Neural progenitor cell (in vitro differentiated cells): ENCODE measurements around the gene TREML4. TPM values are rescaled to one million over a fixed set of nuclear protein-coding genes. Genes with fewer than 3 reads are reported as not detected.

ENCODE experiments used
- DNase-seq: peaks from one replicate; pipeline ENCODE4 v3.0.0-alpha.2; 2016; ENCODE audit warnings: low spot score
- H2AFZ ChIP-seq: fragments of 200-600 bp; sonication (generic); replicated peaks from 2 replicates; pipeline ENCODE4 v1.6.1; 2016; ENCODE audit warnings: antibody characterized with exemption
- H3F3A ChIP-seq: fragments of 200-600 bp; sonication (generic); 2 replicates; pipeline ENCODE4 v1.6.1; 2016; ENCODE audit warnings: antibody characterized with exemption, low read depth
- H3K27ac ChIP-seq: fragments of 200-600 bp; sonication (generic); 2 replicates; pipeline ENCODE4 v1.5.1; 2016; ENCODE audit warnings: mild to moderate bottlenecking
- H3K27me3 ChIP-seq: fragments of 200-600 bp; sonication (generic); 2 replicates; pipeline ENCODE4 v1.6.1; 2016; ENCODE audit warnings: mild to moderate bottlenecking, moderate library complexity
- H3K36me3 ChIP-seq: fragments of 200-600 bp; sonication (generic); 2 replicates; pipeline ENCODE4 v1.5.1; 2016
- H3K4me1 ChIP-seq: fragments of 200-600 bp; sonication (generic); 2 replicates; pipeline ENCODE4 v1.6.1; 2016; ENCODE audit warnings: mixed run types
- H3K4me2 ChIP-seq: fragments of 200-600 bp; sonication (generic); 2 replicates; pipeline ENCODE4 v1.6.1; 2016
- H3K4me3 ChIP-seq: fragments of 200-600 bp; sonication (generic); 2 replicates; pipeline ENCODE4 v1.5.1; 2016
- H3K79me2 ChIP-seq: fragments of 200-600 bp; sonication (generic); 2 replicates; pipeline ENCODE4 v1.6.1; 2016; ENCODE audit warnings: low read depth
- H3K9ac ChIP-seq: fragments of 200-600 bp; sonication (generic); 2 replicates; pipeline ENCODE4 v1.6.1; 2016
- H3K9me3 ChIP-seq: fragments of 200-600 bp; sonication (generic); 2 replicates; pipeline ENCODE4 v1.5.1; 2016; ENCODE audit warnings: low read depth
- H4K20me1 ChIP-seq: fragments of 200-600 bp; sonication (generic); 2 replicates; pipeline ENCODE4 v1.6.1; 2016; ENCODE audit warnings: low read depth
- H3K27ac Mint-ChIP-seq: 3 replicates; pipeline ENCODE4 v1.8.0; 2021; ENCODE audit warnings: mixed read lengths
- H3K27me3 Mint-ChIP-seq: 2 replicates; pipeline ENCODE4 v1.8.0; 2022; ENCODE audit warnings: low read depth, mild to moderate bottlenecking, inconsistent platforms, moderate library complexity, mixed read lengths; ENCODE audit not compliant: insufficient read depth
- H3K36me3 Mint-ChIP-seq: 3 replicates; pipeline ENCODE4 v1.8.0; 2021; ENCODE audit warnings: mixed read lengths
- H3K4me1 Mint-ChIP-seq: 3 replicates; pipeline ENCODE4 v1.8.0; 2021; ENCODE audit warnings: mixed read lengths
- H3K4me3 Mint-ChIP-seq: 3 replicates; pipeline ENCODE4 v1.8.0; 2021; ENCODE audit warnings: mild to moderate bottlenecking, moderate library complexity, mixed read lengths
- H3K9me3 Mint-ChIP-seq: 3 replicates; pipeline ENCODE4 v1.8.0; 2020; ENCODE audit warnings: mixed read lengths
- CTCF ChIP-seq: fragments of 200-600 bp; sonication (generic); IDR thresholded peaks from 2 replicates; pipeline ENCODE4 v1.5.1; 2017; ENCODE audit warnings: antibody characterized with exemption, mild to moderate bottlenecking
- EZH2 ChIP-seq: fragments of 200-600 bp; sonication (generic); IDR thresholded peaks from 2 replicates; pipeline ENCODE4 v1.6.1; 2017; ENCODE audit warnings: antibody characterized with exemption, mild to moderate bottlenecking, moderate library complexity
- EZH2phosphoT487 ChIP-seq: fragments of 200-600 bp; sonication (generic); IDR thresholded peaks from 2 replicates; pipeline ENCODE4 v1.6.1; 2017; ENCODE audit warnings: antibody characterized with exemption
- total RNA-seq: library from RNA; depleted of rRNA; stranded (reverse); fragments of >200 nt; gene quantifications from 2 replicates; pipeline ENCODE4 v1.2.3, GENCODE V29; 2015; ENCODE audit warnings: low replicate concordance

TREML4 gene
- total RNA-seq, 1 donor from 2014 or later: not detected

DNA sequence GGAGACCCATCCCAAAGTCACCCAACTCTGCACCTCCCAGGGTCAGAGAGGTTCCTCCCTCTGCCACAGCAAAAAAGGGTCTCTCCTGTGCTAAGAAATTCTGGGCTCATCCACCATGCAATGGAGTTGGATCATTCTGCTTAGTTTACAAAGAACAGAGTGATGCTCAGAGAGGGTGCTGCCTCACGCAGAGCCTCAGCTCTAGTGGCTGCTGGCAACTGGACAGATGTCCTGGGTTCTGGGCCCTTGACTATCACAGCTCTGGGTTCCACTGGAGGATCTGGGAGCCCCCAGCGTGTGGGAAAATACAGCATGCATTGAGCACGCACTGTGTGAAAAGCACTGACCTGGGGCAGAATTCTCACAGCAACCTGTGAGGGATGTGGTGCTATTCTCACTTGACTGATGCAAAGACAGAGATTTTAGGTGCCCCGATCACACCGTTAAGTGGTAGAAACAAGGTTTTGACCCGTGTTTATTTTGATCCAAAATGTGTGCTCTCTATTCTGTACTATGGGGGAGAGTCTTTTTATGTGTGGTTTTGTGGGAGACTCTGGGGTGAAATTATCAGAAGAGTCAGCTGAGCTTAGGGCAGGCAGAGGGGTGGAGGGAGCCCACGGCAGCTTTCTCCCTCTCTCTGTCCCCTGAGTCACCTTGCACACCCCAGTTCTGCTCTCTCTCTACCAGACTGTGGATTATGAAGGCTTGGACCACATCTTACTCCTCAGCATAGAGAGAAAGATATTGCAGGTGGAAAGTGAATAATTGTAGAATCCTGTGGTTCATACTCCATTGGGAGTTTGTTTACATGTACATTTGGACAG, 19.9 kb downstream of the TREML4 start:
- H3K27ac Mint-ChIP-seq: no peak overlapping the region
- H3K27ac ChIP-seq: no peak overlapping the region

GRCh38 chr6:41252401-41253169, 24.4 kb downstream of the TREML4 start:
- Histone ChIP-seq H3K36me3 (no peaks in the 10 kb centered on the region), H3K4me2 (no peak overlapping the region), H2AFZ (no peak overlapping the region), H3K4me1 (no peaks in the 10 kb centered on the region), H3K79me2 (no peaks in the 10 kb centered on the region), H4K20me1 (no peaks in the 10 kb centered on the region), H3K27ac (no peak overlapping the region), H3K9ac (no peak overlapping the region), H3K9me3 (no peaks in the 10 kb centered on the region), H3K4me3 (no peak overlapping the region), H3F3A (no peaks in the 10 kb centered on the region), H3K27me3 (no peaks in the 10 kb centered on the region)
- TF ChIP-seq CTCF (no peak), EZH2phosphoT487 (no peak), EZH2 (no peak)
- H3K9me3 Mint-ChIP-seq: no peaks in the 10 kb centered on the region
- DNase-seq: no peak
- H3K27ac Mint-ChIP-seq: no peak overlapping the region
- H3K4me3 Mint-ChIP-seq: no peak overlapping the region
- H3K4me1 Mint-ChIP-seq: peaks cover 13% of the 10 kb centered on the region
- H3K27me3 Mint-ChIP-seq: peaks cover 2% of the 10 kb centered on the region
- H3K36me3 Mint-ChIP-seq: no peaks in the 10 kb centered on the region

More for the DNA sequence above, 19.9 kb downstream of the TREML4 start:
- Histone ChIP-seq H3K36me3 (no peaks in the 10 kb centered on the region), H3K4me1 (no peaks in the 10 kb centered on the region), H3F3A (no peaks in the 10 kb centered on the region), H2AFZ (no peak overlapping the region), H3K9ac (no peak overlapping the region), H3K79me2 (no peaks in the 10 kb centered on the region), H3K27me3 (no peaks in the 10 kb centered on the region), H4K20me1 (no peaks in the 10 kb centered on the region), H3K9me3 (no peaks in the 10 kb centered on the region), H3K4me3 (no peak overlapping the region), H3K4me2 (no peak overlapping the region)
- no peaks in the 10 kb centered on the region for H3K36me3 Mint-ChIP-seq
- peaks cover 2% of the 10 kb centered on the region for H3K9me3 Mint-ChIP-seq
- DNase-seq: no peak
- no peak for TF ChIP-seq CTCF
- H3K4me3 Mint-ChIP-seq: no peak overlapping the region
- H3K4me1 Mint-ChIP-seq: no peaks in the 10 kb centered on the region
- H3K27me3 Mint-ChIP-seq: peaks cover 7% of the 10 kb centered on the region

- Histone ChIP-seq H3K9me3 (no peaks in the 10 kb centered on the region), H2AFZ (no peak overlapping the region), H3K9ac (no peak overlapping the region), H3K27ac (no peak overlapping the region), H3K4me1 (no peaks in the 10 kb centered on the region), H3K36me3 (no peaks in the 10 kb centered on the region), H3K27me3 (no peaks in the 10 kb centered on the region), H4K20me1 (no peaks in the 10 kb centered on the region), H3F3A (no peaks in the 10 kb centered on the region), H3K4me2 (no peak overlapping the region), H3K79me2 (no peaks in the 10 kb centered on the region), H3K4me3 (no peak overlapping the region)
- H3K36me3 Mint-ChIP-seq: no peaks in the 10 kb centered on the region
- peaks cover 8% of the 10 kb centered on the region for H3K9me3 Mint-ChIP-seq
- H3K4me1 Mint-ChIP-seq: peaks cover 22% of the 10 kb centered on the region
- no peak for TF ChIP-seq EZH2
- no peak for TF ChIP-seq CTCF
- no peak for TF ChIP-seq EZH2phosphoT487
- DNase-seq: no peak
- peaks cover 8% of the 10 kb centered on the region for H3K27me3 Mint-ChIP-seq
- peak overlapping the region; percentile 22 for H3K27ac Mint-ChIP-seq
- no peak overlapping the region for H3K4me3 Mint-ChIP-seq
These were observed 27.0 kb downstream of the TREML4 start for GRCh38 chr6:41255110-41255509.
